Ishikawa (cell line): Measurements from ENCODE around the gene ISCA2.

ENCODE experiments used
- CEBPB ChIP-seq: IDR thresholded peaks from 2 replicates; pipeline ENCODE4 v1.6.1; 2012
- CREB1 ChIP-seq: IDR thresholded peaks from 2 replicates; pipeline ENCODE4 v1.6.1; 2012; ENCODE audit warnings: low read depth
- EP300 ChIP-seq: IDR thresholded peaks from 2 replicates; pipeline ENCODE4 v1.6.1; 2012; ENCODE audit warnings: borderline replicate concordance
- NFIC ChIP-seq: IDR thresholded peaks from 2 replicates; pipeline ENCODE4 v1.6.1; 2012
- RAD21 ChIP-seq: IDR thresholded peaks from 2 replicates; pipeline ENCODE4 v1.6.1; 2012; ENCODE audit warnings: low read depth
- REST ChIP-seq: IDR thresholded peaks from 2 replicates; pipeline ENCODE4 v1.6.1; 2012; ENCODE audit warnings: low read depth, mild to moderate bottlenecking
- TCF12 ChIP-seq: IDR thresholded peaks from 2 replicates; pipeline ENCODE4 v1.6.1; 2012; ENCODE audit warnings: low read depth
- USF1 ChIP-seq: IDR thresholded peaks from 2 replicates; pipeline ENCODE4 v1.6.1; 2012
- YY1 ChIP-seq: IDR thresholded peaks from 2 replicates; pipeline ENCODE4 v1.6.1; 2012; ENCODE audit warnings: low read depth

- TF ChIP-seq CEBPB (no peak), NFIC (no peak), EP300 (no peak), CREB1 (no peak), RAD21 (no peak), TCF12 (no peak), YY1 (no peak), REST (no peak), USF1 (no peak)
Measured at GRCh38 chr14:74524812-74525135, 31.2 kb downstream of the ISCA2 start.
